ENCODE measurements around the gene CACNA1C. TPM values are rescaled to one million over a fixed set of nuclear protein-coding genes. Genes with fewer than 3 reads are reported as not detected.

The CACNA1C gene
- total and polyA plus RNA-seq, 2 of the 4 experiments (the other 2 are of a cell fraction): 1.6 to 2.6 TPM

DNA sequence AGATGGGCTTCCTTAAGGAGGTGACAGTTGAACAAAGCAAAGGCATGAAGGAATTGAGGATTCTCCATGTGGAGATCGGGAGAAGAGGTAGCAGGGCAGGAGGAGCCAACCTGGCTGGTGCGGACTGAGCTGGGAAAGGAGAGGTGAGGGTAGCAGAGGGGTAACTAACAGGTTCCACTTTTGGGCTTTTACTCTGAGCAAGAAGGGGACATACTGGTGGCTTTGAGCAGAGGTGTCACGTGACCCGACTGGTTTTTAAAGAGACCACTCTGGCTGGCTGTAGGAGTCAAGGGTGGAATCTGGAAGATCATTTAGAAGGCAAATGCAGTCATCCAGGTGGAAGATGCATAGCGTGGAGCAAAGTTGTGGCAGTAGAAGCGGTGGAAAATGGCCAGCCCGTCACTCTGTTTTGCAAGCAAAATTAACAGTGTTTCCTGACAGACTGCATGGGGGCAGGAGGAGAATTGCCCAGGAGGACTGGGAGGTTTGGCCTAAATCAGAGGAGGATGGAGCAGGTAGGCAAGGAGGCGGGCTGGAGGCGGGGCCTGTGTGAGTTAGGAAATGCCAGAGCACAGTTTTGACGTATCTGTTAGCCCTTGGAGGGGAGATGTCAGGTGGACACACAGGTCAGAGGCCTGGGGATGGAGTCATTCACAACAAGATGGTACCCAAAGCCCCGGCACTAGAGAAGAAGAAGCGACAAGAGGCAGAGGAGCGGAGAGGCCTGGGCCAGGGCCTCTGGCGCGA lies 585.7 kb downstream of the CACNA1C start:
- ChIA-PET CTCF (no interaction called here), POLR2A (ENCODE audit: unreplicated experiment) (no interaction called here)
- Histone ChIP-seq H4K8ac (ENCODE audit: low read depth in 2 of 2, low read length in 2 of 2) (no peak overlapping the region), H3K79me1 (ENCODE audit: low read depth in 1 of 2, low read length in 2 of 2) (no peaks in the 10 kb centered on the region), H4K20me1 (ENCODE audit: insufficient read depth, low read length) (no peaks in the 10 kb centered on the region), H2AK9ac (replicated peaks; ENCODE audit: low read depth, low read length, poor library complexity) (no peak overlapping the region), H2BK15ac (ENCODE audit: low read depth, low read length) (no peak overlapping the region), H3K9me3 (ENCODE audit: control insufficient read depth, insufficient read depth, low read length) (peaks cover 4% of the 10 kb centered on the region), H3K9me1 (ENCODE audit: insufficient read depth, low read length) (peaks cover 29% of the 10 kb centered on the region), H4K91ac (ENCODE audit: insufficient read depth, low read depth, low read length) (no peak overlapping the region), H3K27me3 (ENCODE audit: control insufficient read depth, insufficient read depth, low read length) (no peaks in the 10 kb centered on the region), H3K27ac (ENCODE audit: insufficient read depth, low read length) (no peak overlapping the region), H2BK5ac (ENCODE audit: low read depth, low read length, poor library complexity, severe bottlenecking) (no peak overlapping the region), H2AFZ (replicated peaks; ENCODE audit: low read length, poor library complexity) (no peak overlapping the region), H3K4ac (ENCODE audit: low read depth, low read length) (no peak overlapping the region), H3K18ac (ENCODE audit: low read depth, low read length) (no peak overlapping the region), H3K4me2 (ENCODE audit: low read depth, low read length) (no peak overlapping the region), H3K36me3 (ENCODE audit: control insufficient read depth, insufficient read depth, low read length) (peaks cover 5% of the 10 kb centered on the region; the same call in 1 of the 2 replicates), H3K23ac (ENCODE audit: low read depth, low read length) (no peak overlapping the region), H2AK5ac (ENCODE audit: low read depth, low read length) (no peak overlapping the region), H2BK20ac (ENCODE audit: low read depth, low read length) (no peak overlapping the region), H3K9ac (ENCODE audit: low read depth, low read length) (no peak overlapping the region), H3K4me3 (ENCODE audit: insufficient read depth, low read depth, low read length) (no peak overlapping the region), H3K14ac (replicated peaks; ENCODE audit: low read depth, low read length) (no peak overlapping the region), H3K4me1 (ENCODE audit: control insufficient read depth, insufficient read depth, low read length) (peaks cover 17% of the 10 kb centered on the region), H3K56ac (ENCODE audit: extremely low read depth, insufficient read depth, low read length) (no peak overlapping the region), H2BK120ac (ENCODE audit: low read depth, low read length) (no peak overlapping the region), H4K5ac (ENCODE audit: low read depth, low read length) (no peak overlapping the region)
- TF ChIP-seq FOS (IDR thresholded peaks at IDR 0.05; ENCODE audit: low read depth, low read length): no peak
- TF ChIP-seq RAD21 (IDR thresholded peaks at IDR 0.05; ENCODE audit: low read length): no peak
- no peak for TF ChIP-seq MAFK (IDR thresholded peaks at IDR 0.05; ENCODE audit: low read depth, low read length)
- TF ChIP-seq BHLHE40 (IDR thresholded peaks at IDR 0.05; ENCODE audit: low read depth, low read length): no peak
- TF ChIP-seq, protein P1, sequence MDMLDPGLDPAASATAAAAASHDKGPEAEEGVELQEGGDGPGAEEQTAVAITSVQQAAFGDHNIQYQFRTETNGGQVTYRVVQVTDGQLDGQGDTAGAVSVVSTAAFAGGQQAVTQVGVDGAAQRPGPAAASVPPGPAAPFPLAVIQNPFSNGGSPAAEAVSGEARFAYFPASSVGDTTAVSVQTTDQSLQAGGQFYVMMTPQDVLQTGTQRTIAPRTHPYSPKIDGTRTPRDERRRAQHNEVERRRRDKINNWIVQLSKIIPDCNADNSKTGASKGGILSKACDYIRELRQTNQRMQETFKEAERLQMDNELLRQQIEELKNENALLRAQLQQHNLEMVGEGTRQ (IDR thresholded peaks at IDR 0.05; ENCODE audit: low read depth, low read length): no peak
- no peak for TF ChIP-seq RCOR1 (IDR thresholded peaks at IDR 0.05; ENCODE audit: insufficient replicate concordance, low read length)
- no peak for TF ChIP-seq SMC3 (IDR thresholded peaks at IDR 0.05; ENCODE audit: low read depth, low read length)
- no peak for TF ChIP-seq CEBPB (IDR thresholded peaks at IDR 0.05; ENCODE audit: low read depth, low read length)
- TF ChIP-seq, protein P2, sequence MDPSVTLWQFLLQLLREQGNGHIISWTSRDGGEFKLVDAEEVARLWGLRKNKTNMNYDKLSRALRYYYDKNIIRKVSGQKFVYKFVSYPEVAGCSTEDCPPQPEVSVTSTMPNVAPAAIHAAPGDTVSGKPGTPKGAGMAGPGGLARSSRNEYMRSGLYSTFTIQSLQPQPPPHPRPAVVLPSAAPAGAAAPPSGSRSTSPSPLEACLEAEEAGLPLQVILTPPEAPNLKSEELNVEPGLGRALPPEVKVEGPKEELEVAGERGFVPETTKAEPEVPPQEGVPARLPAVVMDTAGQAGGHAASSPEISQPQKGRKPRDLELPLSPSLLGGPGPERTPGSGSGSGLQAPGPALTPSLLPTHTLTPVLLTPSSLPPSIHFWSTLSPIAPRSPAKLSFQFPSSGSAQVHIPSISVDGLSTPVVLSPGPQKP (IDR thresholded peaks at IDR 0.05; ENCODE audit: borderline replicate concordance, low read depth, low read length): no peak
- no peak for TF ChIP-seq POLR2A (IDR thresholded peaks at IDR 0.05; ENCODE audit: low read depth, low read length)
- TF ChIP-seq NFE2L2 (IDR thresholded peaks at IDR 0.05; ENCODE audit: low read depth, low read length): no peak
- TF ChIP-seq RFX5 (IDR thresholded peaks at IDR 0.05; ENCODE audit: low read depth, low read length): no peak
- TF ChIP-seq MXI1 (IDR thresholded peaks at IDR 0.05; ENCODE audit: borderline replicate concordance, low read depth, low read length): no peak
- no peak for TF ChIP-seq MAZ (IDR thresholded peaks at IDR 0.05; ENCODE audit: borderline replicate concordance, low read depth, low read length)
- TF ChIP-seq, protein P3, sequence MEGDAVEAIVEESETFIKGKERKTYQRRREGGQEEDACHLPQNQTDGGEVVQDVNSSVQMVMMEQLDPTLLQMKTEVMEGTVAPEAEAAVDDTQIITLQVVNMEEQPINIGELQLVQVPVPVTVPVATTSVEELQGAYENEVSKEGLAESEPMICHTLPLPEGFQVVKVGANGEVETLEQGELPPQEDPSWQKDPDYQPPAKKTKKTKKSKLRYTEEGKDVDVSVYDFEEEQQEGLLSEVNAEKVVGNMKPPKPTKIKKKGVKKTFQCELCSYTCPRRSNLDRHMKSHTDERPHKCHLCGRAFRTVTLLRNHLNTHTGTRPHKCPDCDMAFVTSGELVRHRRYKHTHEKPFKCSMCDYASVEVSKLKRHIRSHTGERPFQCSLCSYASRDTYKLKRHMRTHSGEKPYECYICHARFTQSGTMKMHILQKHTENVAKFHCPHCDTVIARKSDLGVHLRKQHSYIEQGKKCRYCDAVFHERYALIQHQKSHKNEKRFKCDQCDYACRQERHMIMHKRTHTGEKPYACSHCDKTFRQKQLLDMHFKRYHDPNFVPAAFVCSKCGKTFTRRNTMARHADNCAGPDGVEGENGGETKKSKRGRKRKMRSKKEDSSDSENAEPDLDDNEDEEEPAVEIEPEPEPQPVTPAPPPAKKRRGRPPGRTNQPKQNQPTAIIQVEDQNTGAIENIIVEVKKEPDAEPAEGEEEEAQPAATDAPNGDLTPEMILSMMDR (conservative IDR thresholded peaks at IDR 0.05; ENCODE audit: low read depth, low read length): no peak
- TF ChIP-seq CHD1 (IDR thresholded peaks at IDR 0.05; ENCODE audit: low read depth, low read length): no peak
- intact Hi-C loops (cut with micrococcal nuclease) (no loop called here), dilution Hi-C loops (cut with HindIII; ENCODE audit: low sequenced_read_pairs, unreplicated experiment) (no loop called here), in situ Hi-C loops (cut with MboI; ENCODE audit: low sequenced_read_pairs) (no loop called here)
- 93% methylated on average over 13 of the region's 15 CpGs; no CpG with 5 or more reads in 1 of the 2 experiments for WGBS, 2 experiments (ENCODE audit: extremely low coverage in 2 of 2, insufficient read length in 1 of 2)
- DNase-seq: no peak
- no peak for ATAC-seq (ENCODE audit: low read depth)
- BruUV-seq (replicated peaks): no TSS peak

Data from IMR-90 (cell line).